ENCODE results near the gene EIF3I.
A peak's percentile ranks its signal among the peaks of the same experiment; 100 is the strongest.

EIF3I gene

GRCh38 chr1:32239790-32240139 lies 17.6 kb downstream of the EIF3I start:
- H3K4me3 ChIP-seq (ENCODE audit: low read depth, low read length) = no peak overlapping the region
- no peak for DNase-seq (ENCODE audit: low read depth, low spot score)
- no peak for TF ChIP-seq CTCF (IDR thresholded peaks at IDR 0.05; ENCODE audit: low read depth, low read length)
- in situ Hi-C loops (cut with HindIII; ENCODE audit: low sequenced_read_pairs) = no loop called here

- peak overlapping the region; percentile 54 for H3K4me3 ChIP-seq (ENCODE audit: low read depth, low read length)
- peak; percentile 26 for TF ChIP-seq CTCF (IDR thresholded peaks at IDR 0.05; ENCODE audit: low read depth, low read length)
- in situ Hi-C loops (cut with HindIII; ENCODE audit: low sequenced_read_pairs) = no loop called here
- peak; percentile 33 for DNase-seq (ENCODE audit: low read depth, low spot score)
Observed at GRCh38 chr1:32240140-32240951, 18.1 kb downstream of the EIF3I start.

GRCh38 chr1:32241001-32241763 lies 19.0 kb downstream of the EIF3I start:
- peak overlapping the region; percentile 54 for H3K4me3 ChIP-seq (ENCODE audit: low read depth, low read length)
- in situ Hi-C loops (cut with HindIII; ENCODE audit: low sequenced_read_pairs) = no loop called here
- DNase-seq (ENCODE audit: low read depth, low spot score) = peak; percentile 50
- no peak for TF ChIP-seq CTCF (IDR thresholded peaks at IDR 0.05; ENCODE audit: low read depth, low read length)

GRCh38 chr1:32242341-32242851 lies 20.2 kb downstream of the EIF3I start:
- no peak for TF ChIP-seq CTCF (IDR thresholded peaks at IDR 0.05; ENCODE audit: low read depth, low read length)
- no peak overlapping the region for H3K4me3 ChIP-seq (ENCODE audit: low read depth, low read length)
- in situ Hi-C loops (cut with HindIII; ENCODE audit: low sequenced_read_pairs) = no loop called here
- no peak for DNase-seq (ENCODE audit: low read depth, low spot score)

GRCh38 chr1:32246888-32247273 lies 24.7 kb downstream of the EIF3I start, which contains the start of gene FAM167B:
Gene FAM167B, plus strand, starts transcription at chr1:32247222. Its CDS starts 200 bp downstream, at chr1:32247422.
- no peak within 1 kb of the TSS for H3K4me3 ChIP-seq (ENCODE audit: low read depth, low read length)
- DNase-seq (ENCODE audit: low read depth, low spot score) = no peak
- TF ChIP-seq CTCF (IDR thresholded peaks at IDR 0.05; ENCODE audit: low read depth, low read length) = no peak
- in situ Hi-C loops (cut with HindIII; ENCODE audit: low sequenced_read_pairs) = no loop called here

- no peak overlapping the region for H3K4me3 ChIP-seq (ENCODE audit: low read depth, low read length)
- TF ChIP-seq CTCF (IDR thresholded peaks at IDR 0.05; ENCODE audit: low read depth, low read length) = no peak
- in situ Hi-C loops (cut with HindIII; ENCODE audit: low sequenced_read_pairs) = no loop called here
- DNase-seq (ENCODE audit: low read depth, low spot score) = no peak
Observed at GRCh38 chr1:32247452-32247851, 25.2 kb downstream of the EIF3I start.

Data from astrocyte of the spinal cord (primary cell).